Measurements from ENCODE around the gene FATE1. TPM values are rescaled to one million over a fixed set of nuclear protein-coding genes. Genes with fewer than 3 reads are reported as not detected.
"Not testable (repeated sequence)": the region's sequence is repeated elsewhere in the genome, so short reads cannot be mapped to it uniquely, and the experiment has no call there.

Gene FATE1, protein sequence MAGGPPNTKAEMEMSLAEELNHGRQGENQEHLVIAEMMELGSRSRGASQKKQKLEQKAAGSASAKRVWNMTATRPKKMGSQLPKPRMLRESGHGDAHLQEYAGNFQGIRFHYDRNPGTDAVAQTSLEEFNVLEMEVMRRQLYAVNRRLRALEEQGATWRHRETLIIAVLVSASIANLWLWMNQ
- total RNA-seq, result not detected

DNA sequence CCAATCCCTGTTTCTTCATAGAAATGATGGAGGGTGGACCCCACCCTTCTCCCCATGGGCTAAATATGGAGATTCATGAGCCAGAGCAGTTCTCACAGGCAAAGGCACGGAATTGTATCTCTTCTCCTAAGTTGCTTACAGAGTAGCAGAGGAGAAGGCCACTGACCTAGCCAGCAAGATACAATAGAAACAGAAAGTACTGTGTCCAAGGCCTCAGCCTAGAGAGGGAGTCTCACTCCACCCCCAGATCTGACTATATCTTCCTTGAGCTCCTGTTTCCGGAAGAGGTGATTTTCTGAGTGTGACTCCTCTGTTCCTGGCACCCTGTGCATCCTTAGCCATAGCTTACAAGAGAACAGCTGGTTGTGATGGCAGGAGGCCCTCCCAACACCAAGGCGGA is at the start of gene FATE1:
Gene FATE1, plus strand, starts transcription at position 284 of the 400 bp plus-strand sequence. Its CDS starts 85 bp downstream, at position 369.
- Histone ChIP-seq H3K4me1 (ENCODE audit: insufficient read depth, low read length) (no peaks in the 10 kb centered on the region), H3K27me3 (ENCODE audit: insufficient read depth, low read length) (no peaks in the 10 kb centered on the region), H3K4me3 (ENCODE audit: low read length) (no peak within 1 kb of the TSS), H3K9me3 (ENCODE audit: low read depth, low read length) (no peaks in the 10 kb centered on the region)

DNA sequence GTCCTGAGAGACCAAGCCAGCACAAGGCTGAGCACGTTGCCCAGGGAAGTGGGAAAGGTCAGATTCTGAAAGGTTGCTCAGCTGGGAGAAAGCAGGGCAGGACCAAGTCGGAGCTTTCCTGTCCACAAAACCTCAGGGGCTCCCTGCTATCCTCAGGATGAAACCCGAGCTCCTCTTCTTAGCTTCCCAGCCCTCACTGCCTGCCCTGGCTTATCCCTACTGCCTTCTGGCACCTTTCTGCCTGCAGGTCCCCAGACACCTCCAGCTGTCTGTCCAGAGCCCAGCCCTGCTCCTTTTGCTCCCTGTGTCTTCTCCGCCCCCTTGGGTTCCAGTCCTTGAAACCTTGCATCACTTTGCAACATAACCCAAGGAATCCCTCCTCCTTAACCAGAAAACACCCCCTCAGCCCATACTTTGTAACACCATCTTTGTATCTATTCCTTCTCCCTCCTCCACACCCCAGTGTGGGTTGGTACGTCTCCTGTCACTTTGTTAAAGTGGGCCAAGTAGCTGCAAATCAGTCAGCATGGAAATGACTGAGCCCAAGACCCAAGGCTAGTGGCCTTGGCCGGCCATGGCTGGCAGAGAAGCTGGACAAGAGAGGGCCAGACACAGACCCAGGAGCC is 40.6 kb upstream of the FATE1 start:
- Histone ChIP-seq H3K9me3 (ENCODE audit: low read depth, low read length) (no peaks in the 10 kb centered on the region), H3K4me1 (ENCODE audit: insufficient read depth, low read length) (no peaks in the 10 kb centered on the region), H3K4me3 (ENCODE audit: low read length) (no peak overlapping the region), H3K27me3 (ENCODE audit: insufficient read depth, low read length) (no peaks in the 10 kb centered on the region)

DNA sequence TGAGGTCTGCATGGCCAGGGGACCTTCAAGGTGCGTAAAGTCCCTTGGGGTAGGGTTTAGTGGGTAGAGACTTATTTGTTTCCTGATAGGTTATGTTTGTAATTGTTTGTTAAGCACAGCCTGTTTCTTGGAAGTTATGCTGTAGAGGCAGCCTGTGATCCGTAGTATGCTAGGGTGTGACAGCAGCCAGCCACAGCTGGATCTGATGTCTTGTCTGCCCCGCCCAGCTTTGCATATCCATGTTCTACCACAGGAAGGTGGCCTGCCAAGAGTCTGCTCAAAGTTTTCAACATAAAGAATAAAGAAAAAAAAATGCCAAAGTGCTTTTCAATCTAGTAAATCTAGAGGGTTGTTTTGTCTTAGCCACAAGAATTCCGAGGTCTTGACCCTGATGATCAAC is 39.6 kb upstream of the FATE1 start:
- Histone ChIP-seq H3K9me3 (ENCODE audit: low read depth, low read length) (no peaks in the 10 kb centered on the region), H3K4me3 (ENCODE audit: low read length) (no peak overlapping the region), H3K27me3 (ENCODE audit: insufficient read depth, low read length) (no peaks in the 10 kb centered on the region), H3K4me1 (ENCODE audit: insufficient read depth, low read length) (no peaks in the 10 kb centered on the region)

DNA sequence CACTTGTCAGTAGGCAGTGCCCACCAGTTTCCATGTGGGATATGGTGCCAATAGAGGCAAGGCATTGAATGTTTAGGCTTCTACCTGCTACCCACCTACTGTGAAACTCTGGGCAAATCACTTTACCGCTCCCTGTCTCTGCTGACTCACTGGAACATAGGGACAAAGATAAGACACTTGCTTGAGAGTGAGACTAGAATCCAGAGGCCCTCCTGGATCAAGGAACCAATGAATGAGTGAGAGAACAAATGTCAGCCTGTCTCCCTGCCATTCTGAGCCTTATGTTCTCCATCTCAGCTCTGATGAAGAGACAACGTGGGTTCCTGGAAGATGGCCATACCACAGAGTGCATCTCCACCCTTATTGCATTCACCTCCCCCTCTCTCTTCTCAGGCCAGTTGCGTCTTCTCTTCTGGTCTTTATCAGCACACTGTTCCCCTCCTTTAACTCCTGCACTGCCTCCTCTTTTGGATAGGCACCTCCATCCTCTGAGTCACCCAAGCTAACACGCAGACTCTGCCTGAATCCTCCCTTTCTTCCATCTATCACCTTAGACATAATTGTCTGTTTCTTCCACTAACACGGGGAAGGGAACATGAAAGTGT is 35.9 kb upstream of the FATE1 start:
- Histone ChIP-seq H3K4me3 (ENCODE audit: low read length) (no peak overlapping the region), H3K9me3 (ENCODE audit: low read depth, low read length) (no peaks in the 10 kb centered on the region), H3K4me1 (ENCODE audit: insufficient read depth, low read length) (no peaks in the 10 kb centered on the region), H3K27me3 (ENCODE audit: insufficient read depth, low read length) (no peaks in the 10 kb centered on the region)

DNA sequence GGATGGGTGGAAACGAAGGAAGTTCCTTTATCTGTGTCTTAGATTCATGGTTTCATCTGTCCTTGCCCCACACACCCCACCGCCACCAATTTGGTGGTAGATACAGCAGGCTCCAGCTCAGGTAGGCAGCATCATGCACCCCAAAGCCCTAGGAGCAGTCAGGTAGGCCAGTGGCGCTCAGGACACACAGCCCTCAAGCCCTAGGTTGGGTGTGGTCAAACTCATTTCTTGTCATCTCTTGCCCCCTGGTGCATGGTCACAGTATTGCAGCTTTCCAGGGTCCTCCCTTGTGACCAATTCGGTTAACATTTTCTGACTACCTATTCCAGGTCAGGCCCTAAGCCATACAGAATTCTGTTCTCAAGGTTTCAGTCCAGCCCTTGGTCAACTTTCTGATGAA is 35.0 kb upstream of the FATE1 start:
- Histone ChIP-seq H3K27me3 (ENCODE audit: insufficient read depth, low read length) (no peaks in the 10 kb centered on the region), H3K9me3 (ENCODE audit: low read depth, low read length) (no peaks in the 10 kb centered on the region), H3K4me3 (ENCODE audit: low read length) (no peak overlapping the region), H3K4me1 (ENCODE audit: insufficient read depth, low read length) (no peaks in the 10 kb centered on the region)

DNA sequence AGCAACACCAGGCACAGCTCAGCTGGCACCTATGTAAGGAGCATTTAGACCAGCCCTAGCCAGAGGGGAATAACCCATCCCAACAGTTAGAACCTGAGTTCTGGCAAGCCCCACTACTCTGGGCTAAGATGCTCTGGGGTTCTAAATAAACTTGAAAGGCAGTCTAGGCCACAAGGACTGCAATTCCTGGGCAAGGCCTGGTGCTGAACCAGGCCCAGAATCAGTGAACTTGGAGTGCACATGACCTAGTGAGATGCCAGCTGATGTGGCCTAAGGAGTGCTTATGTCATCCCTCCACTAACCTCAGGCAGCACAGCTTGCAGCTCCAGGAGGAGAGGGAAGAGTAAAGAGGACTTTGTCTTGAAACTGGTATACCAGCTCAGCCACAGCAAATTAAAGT is 28.2 kb upstream of the FATE1 start:
- no peaks in the 10 kb centered on the region for H3K9me3 ChIP-seq (ENCODE audit: low read depth, low read length)

DNA sequence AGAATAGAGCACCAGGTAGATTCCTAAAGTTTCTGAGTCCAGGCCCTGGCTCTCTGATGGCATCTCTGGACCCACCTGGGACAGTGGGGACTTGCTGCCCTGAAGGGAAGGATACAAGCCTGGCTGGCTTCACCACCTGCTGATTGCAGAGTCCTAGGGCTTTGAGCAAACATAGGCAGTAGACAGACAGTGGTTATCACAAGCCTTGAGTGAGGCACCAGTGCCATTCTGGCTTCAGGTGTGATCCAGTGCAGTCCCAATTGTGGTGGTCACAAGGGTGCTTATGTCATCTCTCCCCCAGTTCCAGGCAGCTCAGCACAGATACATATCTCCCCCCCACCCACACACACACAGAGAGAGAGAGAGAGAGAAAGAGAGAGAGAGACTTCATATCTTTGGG is 27.1 kb upstream of the FATE1 start:
- Histone ChIP-seq H3K4me3 (ENCODE audit: low read length) (no peak overlapping the region), H3K9me3 (ENCODE audit: low read depth, low read length) (no peaks in the 10 kb centered on the region), H3K4me1 (ENCODE audit: insufficient read depth, low read length) (no peaks in the 10 kb centered on the region), H3K27me3 (ENCODE audit: insufficient read depth, low read length) (no peaks in the 10 kb centered on the region)

More for the DNA sequence above, 28.2 kb upstream of the FATE1 start:
- H3K4me3 ChIP-seq (ENCODE audit: low read length), result no peak overlapping the region
- no peaks in the 10 kb centered on the region for H3K4me1 ChIP-seq (ENCODE audit: insufficient read depth, low read length)
- H3K27me3 ChIP-seq (ENCODE audit: insufficient read depth, low read length), result no peaks in the 10 kb centered on the region

DNA sequence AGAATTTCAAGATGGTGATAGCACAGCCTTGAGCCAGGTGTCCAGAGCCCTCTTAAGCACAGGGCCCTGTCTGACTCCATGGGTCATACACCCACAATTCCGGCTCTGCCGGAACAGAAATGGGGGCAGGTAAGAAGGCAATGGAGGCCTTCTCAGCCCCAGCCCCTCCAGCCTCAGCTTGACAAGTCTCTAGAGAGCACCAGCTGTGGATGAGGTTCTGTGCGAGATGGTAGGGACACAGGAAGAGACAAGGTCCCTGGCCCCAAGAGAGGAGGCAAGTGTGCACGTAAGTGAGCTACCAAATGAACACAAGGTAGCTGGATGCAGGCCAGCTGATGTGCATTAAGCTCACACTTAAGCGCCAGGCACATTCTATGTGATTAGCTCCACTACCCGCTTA is 23.0 kb upstream of the FATE1 start:
- Histone ChIP-seq H3K4me1 (ENCODE audit: insufficient read depth, low read length) (no peaks in the 10 kb centered on the region), H3K27me3 (ENCODE audit: insufficient read depth, low read length) (no peaks in the 10 kb centered on the region), H3K4me3 (ENCODE audit: low read length) (no peak overlapping the region), H3K9me3 (ENCODE audit: low read depth, low read length) (no peaks in the 10 kb centered on the region)

DNA sequence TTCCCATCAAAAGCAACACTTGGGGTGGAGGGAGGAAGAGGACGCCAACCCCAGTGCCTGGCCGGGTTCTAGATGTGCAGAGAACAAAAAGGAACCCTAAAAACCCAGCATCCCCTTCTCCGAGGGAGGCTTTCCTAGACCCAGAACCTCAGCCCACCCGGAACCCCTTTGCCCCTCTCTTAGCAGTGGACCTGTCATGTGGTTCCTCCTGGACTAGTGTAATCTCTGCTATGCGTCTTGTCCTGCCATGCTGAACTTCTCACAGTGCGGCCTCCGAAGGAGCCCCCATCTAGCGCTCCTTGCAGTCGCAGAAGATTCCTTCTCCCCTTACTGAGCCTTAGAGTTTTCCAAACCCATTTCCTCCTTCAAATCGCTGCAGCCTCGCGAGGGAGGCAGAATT is 21.7 kb upstream of the FATE1 start:
- H3K4me1 ChIP-seq (ENCODE audit: insufficient read depth, low read length), result no peaks in the 10 kb centered on the region
- H3K27me3 ChIP-seq (ENCODE audit: insufficient read depth, low read length), result no peaks in the 10 kb centered on the region
- H3K4me3 ChIP-seq (ENCODE audit: low read length), result no peak overlapping the region
- H3K9me3 ChIP-seq (ENCODE audit: low read depth, low read length), result no peaks in the 10 kb centered on the region

DNA sequence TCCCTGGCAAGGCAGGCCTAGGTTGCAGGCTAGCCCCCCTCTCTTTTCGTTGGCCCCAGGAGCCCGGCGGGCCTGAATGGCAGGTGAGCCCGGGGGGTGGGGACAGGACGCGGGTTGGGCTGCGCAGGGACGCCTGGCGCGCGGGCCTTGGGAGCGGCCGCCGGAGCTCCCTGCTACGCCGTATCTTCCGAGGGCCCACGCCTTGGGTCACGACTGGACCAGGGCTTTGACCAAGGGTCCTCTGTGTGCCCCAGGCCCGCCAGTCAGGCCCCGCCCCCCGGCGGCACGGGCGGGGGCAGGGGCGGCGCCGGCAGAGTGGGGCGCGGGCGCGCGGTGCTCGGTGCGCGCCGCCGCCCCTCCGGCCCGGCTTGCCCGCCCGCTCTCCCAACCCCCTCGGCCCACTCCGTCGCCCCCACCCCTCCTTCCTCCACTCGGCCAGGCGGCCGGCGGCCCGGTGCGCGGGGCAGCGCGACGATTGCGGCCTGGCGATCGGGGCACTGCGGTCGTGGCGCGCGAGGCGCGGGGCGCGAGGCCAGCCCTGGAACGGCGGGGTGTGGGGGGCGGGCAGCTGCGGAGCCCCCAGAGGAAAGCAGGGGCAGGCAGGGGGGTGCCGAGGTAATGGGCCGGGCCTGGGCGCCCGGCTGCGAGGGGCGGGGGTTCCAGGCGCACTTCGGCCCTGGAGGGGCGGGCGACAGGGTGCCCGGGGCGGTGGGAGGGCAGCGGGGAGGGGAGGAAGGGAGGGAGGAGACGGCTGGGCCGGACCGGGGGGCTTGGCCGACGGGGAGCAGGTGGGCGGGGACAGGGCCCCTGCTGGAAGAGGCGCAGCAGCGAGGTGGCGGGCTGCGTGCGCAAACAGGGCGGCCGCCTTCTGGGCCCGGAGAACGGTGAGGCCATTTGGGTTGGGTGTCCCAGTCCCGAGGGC is 20.9 kb upstream of the FATE1 start, which contains the start of gene PRRG3:
Gene PRRG3, plus strand, starts transcription at position 798 of the 922 bp plus-strand sequence. CDS start 3,357 bp downstream, outside the sequence.
- Histone ChIP-seq H3K4me3 (ENCODE audit: low read length) (no peak within 1 kb of the TSS), H3K9me3 (ENCODE audit: low read depth, low read length) (no peaks in the 10 kb centered on the region), H3K4me1 (ENCODE audit: insufficient read depth, low read length) (no peaks in the 10 kb centered on the region), H3K27me3 (ENCODE audit: insufficient read depth, low read length) (no peaks in the 10 kb centered on the region)

DNA sequence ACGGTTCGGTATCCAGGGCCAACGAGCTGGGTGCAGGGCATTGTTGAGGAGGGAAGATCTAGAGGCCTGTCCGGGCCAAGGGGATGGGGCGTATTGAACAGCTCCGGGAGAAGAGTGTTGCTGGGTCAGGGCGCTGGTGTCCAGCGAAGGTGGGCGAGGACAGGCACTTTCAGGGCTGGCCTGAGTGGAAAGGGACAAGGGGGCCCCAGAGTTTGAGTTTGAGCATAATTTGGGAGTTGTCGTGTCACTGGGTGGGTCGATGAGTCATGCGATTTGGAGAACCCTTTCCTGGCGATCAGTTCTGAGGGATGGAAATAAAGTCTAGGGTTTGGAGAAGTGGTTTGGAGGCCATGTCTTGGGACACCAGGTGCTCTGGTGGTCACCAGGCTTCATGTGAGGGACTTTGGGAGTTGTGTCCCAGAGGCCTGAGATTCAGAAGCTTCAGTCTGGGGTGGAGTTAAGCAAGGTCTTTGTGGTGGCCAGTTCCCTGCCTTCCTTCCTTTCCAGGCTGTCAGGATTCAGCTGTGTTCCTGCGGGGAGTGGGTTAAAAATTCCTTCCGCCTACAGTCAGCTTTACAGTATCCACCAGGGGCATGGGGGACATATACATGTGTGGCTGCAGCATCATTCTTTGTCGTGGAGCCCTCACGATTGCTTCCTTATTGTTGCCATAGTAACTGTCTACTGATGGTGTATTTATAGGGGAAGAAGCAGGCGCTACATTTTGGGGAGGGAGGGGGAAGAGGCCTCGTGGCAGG is 20.1 kb upstream of the FATE1 start:
- Histone ChIP-seq H3K4me1 (ENCODE audit: insufficient read depth, low read length) (no peaks in the 10 kb centered on the region), H3K27me3 (ENCODE audit: insufficient read depth, low read length) (no peaks in the 10 kb centered on the region), H3K9me3 (ENCODE audit: low read depth, low read length) (no peaks in the 10 kb centered on the region), H3K4me3 (ENCODE audit: low read length) (no peak overlapping the region)

DNA sequence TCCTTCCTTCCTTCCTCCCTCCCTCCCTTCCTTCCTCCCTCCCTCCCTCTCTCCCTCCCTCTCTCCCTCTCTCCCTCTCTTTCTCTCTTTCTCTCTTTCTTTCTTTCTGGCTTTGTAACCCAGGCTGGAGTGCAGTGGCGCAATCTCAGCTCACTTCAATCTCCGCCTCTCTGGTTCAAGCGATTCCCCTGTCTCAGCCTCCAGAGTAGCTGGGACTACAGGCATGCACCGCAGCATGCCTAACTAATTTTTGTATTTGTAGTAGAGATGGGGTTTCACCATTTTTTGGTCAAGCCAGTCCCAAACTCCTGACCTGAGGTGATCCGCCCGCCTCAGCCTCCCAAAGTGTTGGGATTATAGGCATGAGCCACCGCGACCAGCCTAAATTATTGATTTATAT is 18.8 kb upstream of the FATE1 start:
- not testable (repeated sequence) for H3K4me1 ChIP-seq (ENCODE audit: insufficient read depth, low read length); H3K27me3 ChIP-seq (ENCODE audit: insufficient read depth, low read length); H3K9me3 ChIP-seq (ENCODE audit: low read depth, low read length); H3K4me3 ChIP-seq (ENCODE audit: low read length)

DNA sequence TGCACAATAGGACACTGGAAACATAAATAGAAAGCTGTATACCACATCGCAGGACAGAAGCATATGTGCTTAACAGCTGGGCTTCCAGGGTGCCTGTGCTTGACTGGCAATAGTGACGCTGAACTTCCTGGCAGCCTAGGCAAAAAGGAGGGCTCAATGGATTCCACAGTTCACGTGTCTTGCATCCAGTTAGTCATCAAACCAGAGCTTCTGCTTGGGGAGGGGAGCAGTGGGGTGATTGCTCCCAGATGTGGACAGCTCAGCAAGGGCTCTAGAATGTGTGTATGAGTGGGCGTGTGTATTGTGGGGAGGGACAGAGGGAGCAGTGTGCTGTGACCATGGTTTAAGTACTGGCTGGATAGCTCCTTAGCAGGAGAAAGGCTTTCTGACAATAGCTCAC is 18.3 kb upstream of the FATE1 start:
- H3K4me3 ChIP-seq (ENCODE audit: low read length), result no peak overlapping the region
- no peaks in the 10 kb centered on the region for H3K27me3 ChIP-seq (ENCODE audit: insufficient read depth, low read length)
- no peaks in the 10 kb centered on the region for H3K9me3 ChIP-seq (ENCODE audit: low read depth, low read length)
- H3K4me1 ChIP-seq (ENCODE audit: insufficient read depth, low read length), result no peaks in the 10 kb centered on the region

DNA sequence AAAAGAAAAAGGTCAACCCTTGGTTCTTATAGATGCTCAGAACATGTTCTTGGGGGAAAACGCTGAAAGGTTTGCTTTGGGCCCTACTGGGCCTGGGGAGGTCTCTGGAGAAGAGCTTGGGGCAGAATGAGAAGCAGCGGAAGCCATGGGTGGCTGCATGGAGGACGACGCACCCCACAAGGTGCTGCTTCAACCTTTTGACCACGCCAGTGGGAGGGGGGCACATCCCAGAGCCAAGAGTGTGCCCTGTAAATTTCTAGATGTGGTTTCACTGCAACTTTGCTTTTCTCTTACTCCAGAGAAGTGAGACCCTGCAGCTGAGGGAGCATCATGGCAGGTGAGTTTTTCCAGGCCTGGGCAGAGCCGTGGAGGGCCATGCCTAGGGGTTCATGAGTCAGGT is 17.4 kb upstream of the FATE1 start:
- H3K9me3 ChIP-seq (ENCODE audit: low read depth, low read length), result no peaks in the 10 kb centered on the region
- H3K4me1 ChIP-seq (ENCODE audit: insufficient read depth, low read length), result no peaks in the 10 kb centered on the region
- H3K27me3 ChIP-seq (ENCODE audit: insufficient read depth, low read length), result no peaks in the 10 kb centered on the region
- H3K4me3 ChIP-seq (ENCODE audit: low read length), result no peak overlapping the region

Data from mononuclear cell (primary cell).